Measurements from ENCODE around the gene ADIPOR2.

ADIPOR2 gene

GRCh38 chr12:1794440-1795090 lies 103.7 kb downstream of the ADIPOR2 start:
- Histone ChIP-seq H3K4me3 (ENCODE audit: insufficient read length, low read depth) (no peak overlapping the region), H3K9ac (ENCODE audit: insufficient read length, low read depth) (peak overlapping the region; percentile 47), H3K27me3 (ENCODE audit: insufficient read depth, insufficient read length) (no peaks in the 10 kb centered on the region), H3K4me1 (ENCODE audit: insufficient read depth, insufficient read length) (peaks cover 38% of the 10 kb centered on the region), H3K9me3 (ENCODE audit: insufficient read depth, low read length) (no peaks in the 10 kb centered on the region), H3K36me3 (ENCODE audit: insufficient read depth, insufficient read length, low read length) (no peaks in the 10 kb centered on the region)
- DNase-seq (ENCODE audit: low read depth, low spot score): no peak
- TF ChIP-seq ZNF274 (IDR thresholded peaks at IDR 0.05; ENCODE audit: low read depth, low read length) (no peak), SUZ12 (IDR thresholded peaks at IDR 0.05; ENCODE audit: extremely low read depth, insufficient read depth, insufficient read length) (no peak)

GRCh38 chr12:1795221-1795784 lies 104.4 kb downstream of the ADIPOR2 start:
- Histone ChIP-seq H3K36me3 (ENCODE audit: insufficient read depth, insufficient read length, low read length) (no peaks in the 10 kb centered on the region), H3K27me3 (ENCODE audit: insufficient read depth, insufficient read length) (no peaks in the 10 kb centered on the region), H3K9me3 (ENCODE audit: insufficient read depth, low read length) (no peaks in the 10 kb centered on the region), H3K4me1 (ENCODE audit: insufficient read depth, insufficient read length) (peaks cover 41% of the 10 kb centered on the region), H3K9ac (ENCODE audit: insufficient read length, low read depth) (peak overlapping the region; percentile 54), H3K4me3 (ENCODE audit: insufficient read length, low read depth) (no peak overlapping the region)
- DNase-seq (ENCODE audit: low read depth, low spot score): no peak
- TF ChIP-seq SUZ12 (IDR thresholded peaks at IDR 0.05; ENCODE audit: extremely low read depth, insufficient read depth, insufficient read length) (no peak), ZNF274 (IDR thresholded peaks at IDR 0.05; ENCODE audit: low read depth, low read length) (no peak), YY1 (IDR thresholded peaks at IDR 0.05; ENCODE audit: insufficient read depth, insufficient read length) (no peak)

GRCh38 chr12:1795785-1796514 lies 105.1 kb downstream of the ADIPOR2 start:
- no peaks in the 10 kb centered on the region for H3K9me3 ChIP-seq (ENCODE audit: insufficient read depth, low read length)
- peaks cover 48% of the 10 kb centered on the region for H3K4me1 ChIP-seq (ENCODE audit: insufficient read depth, insufficient read length)
- no peaks in the 10 kb centered on the region for H3K36me3 ChIP-seq (ENCODE audit: insufficient read depth, insufficient read length, low read length)
- no peaks in the 10 kb centered on the region for H3K27me3 ChIP-seq (ENCODE audit: insufficient read depth, insufficient read length)
- peak overlapping the region; percentile 54 for H3K9ac ChIP-seq (ENCODE audit: insufficient read length, low read depth)
- no peak for TF ChIP-seq YY1 (IDR thresholded peaks at IDR 0.05; ENCODE audit: insufficient read depth, insufficient read length)
- TF ChIP-seq ZNF274 (IDR thresholded peaks at IDR 0.05; ENCODE audit: low read depth, low read length): no peak
- no peak for TF ChIP-seq SUZ12 (IDR thresholded peaks at IDR 0.05; ENCODE audit: extremely low read depth, insufficient read depth, insufficient read length)
- DNase-seq (ENCODE audit: low read depth, low spot score): peak; percentile 87
- no peak overlapping the region for H3K4me3 ChIP-seq (ENCODE audit: insufficient read length, low read depth)

- Histone ChIP-seq H3K27me3 (ENCODE audit: insufficient read depth, insufficient read length) (no peaks in the 10 kb centered on the region), H3K4me1 (ENCODE audit: insufficient read depth, insufficient read length) (peaks cover 46% of the 10 kb centered on the region), H3K9ac (ENCODE audit: insufficient read length, low read depth) (peak overlapping the region; percentile 52), H3K36me3 (ENCODE audit: insufficient read depth, insufficient read length, low read length) (no peaks in the 10 kb centered on the region), H3K4me3 (ENCODE audit: insufficient read length, low read depth) (no peak overlapping the region), H3K9me3 (ENCODE audit: insufficient read depth, low read length) (no peaks in the 10 kb centered on the region)
- no peak for DNase-seq (ENCODE audit: low read depth, low spot score)
- TF ChIP-seq YY1 (IDR thresholded peaks at IDR 0.05; ENCODE audit: insufficient read depth, insufficient read length) (no peak), SUZ12 (IDR thresholded peaks at IDR 0.05; ENCODE audit: extremely low read depth, insufficient read depth, insufficient read length) (no peak)
These were observed 105.7 kb downstream of the ADIPOR2 start for GRCh38 chr12:1796515-1797010.

- TF ChIP-seq SUZ12 (IDR thresholded peaks at IDR 0.05; ENCODE audit: extremely low read depth, insufficient read depth, insufficient read length) (no peak), YY1 (IDR thresholded peaks at IDR 0.05; ENCODE audit: insufficient read depth, insufficient read length) (no peak), ZNF274 (IDR thresholded peaks at IDR 0.05; ENCODE audit: low read depth, low read length) (no peak)
- H3K4me3 ChIP-seq (ENCODE audit: insufficient read length, low read depth): no peak overlapping the region
- H3K4me1 ChIP-seq (ENCODE audit: insufficient read depth, insufficient read length): peaks cover 44% of the 10 kb centered on the region
- no peak for DNase-seq (ENCODE audit: low read depth, low spot score)
- H3K36me3 ChIP-seq (ENCODE audit: insufficient read depth, insufficient read length, low read length): no peaks in the 10 kb centered on the region
- no peaks in the 10 kb centered on the region for H3K9me3 ChIP-seq (ENCODE audit: insufficient read depth, low read length)
- H3K27me3 ChIP-seq (ENCODE audit: insufficient read depth, insufficient read length): no peaks in the 10 kb centered on the region
- H3K9ac ChIP-seq (ENCODE audit: insufficient read length, low read depth): peak overlapping the region; percentile 7
These were observed 106.4 kb downstream of the ADIPOR2 start for GRCh38 chr12:1797011-1797901.

GRCh38 chr12:1797991-1798640 lies 107.2 kb downstream of the ADIPOR2 start:
- Histone ChIP-seq H3K9ac (ENCODE audit: insufficient read length, low read depth) (no peak overlapping the region), H3K4me1 (ENCODE audit: insufficient read depth, insufficient read length) (peaks cover 37% of the 10 kb centered on the region), H3K4me3 (ENCODE audit: insufficient read length, low read depth) (no peak overlapping the region), H3K36me3 (ENCODE audit: insufficient read depth, insufficient read length, low read length) (no peaks in the 10 kb centered on the region), H3K9me3 (ENCODE audit: insufficient read depth, low read length) (no peaks in the 10 kb centered on the region), H3K27me3 (ENCODE audit: insufficient read depth, insufficient read length) (no peaks in the 10 kb centered on the region)
- TF ChIP-seq SUZ12 (IDR thresholded peaks at IDR 0.05; ENCODE audit: extremely low read depth, insufficient read depth, insufficient read length) (no peak), YY1 (IDR thresholded peaks at IDR 0.05; ENCODE audit: insufficient read depth, insufficient read length) (no peak), ZNF274 (IDR thresholded peaks at IDR 0.05; ENCODE audit: low read depth, low read length) (no peak)
- no peak for DNase-seq (ENCODE audit: low read depth, low spot score)
